Measurements from ENCODE around the gene MAP3K6.
"Not testable (repeated sequence)": the region's sequence is repeated elsewhere in the genome, so short reads cannot be mapped to it uniquely, and the experiment has no call there.

The MAP3K6 gene

DNA sequence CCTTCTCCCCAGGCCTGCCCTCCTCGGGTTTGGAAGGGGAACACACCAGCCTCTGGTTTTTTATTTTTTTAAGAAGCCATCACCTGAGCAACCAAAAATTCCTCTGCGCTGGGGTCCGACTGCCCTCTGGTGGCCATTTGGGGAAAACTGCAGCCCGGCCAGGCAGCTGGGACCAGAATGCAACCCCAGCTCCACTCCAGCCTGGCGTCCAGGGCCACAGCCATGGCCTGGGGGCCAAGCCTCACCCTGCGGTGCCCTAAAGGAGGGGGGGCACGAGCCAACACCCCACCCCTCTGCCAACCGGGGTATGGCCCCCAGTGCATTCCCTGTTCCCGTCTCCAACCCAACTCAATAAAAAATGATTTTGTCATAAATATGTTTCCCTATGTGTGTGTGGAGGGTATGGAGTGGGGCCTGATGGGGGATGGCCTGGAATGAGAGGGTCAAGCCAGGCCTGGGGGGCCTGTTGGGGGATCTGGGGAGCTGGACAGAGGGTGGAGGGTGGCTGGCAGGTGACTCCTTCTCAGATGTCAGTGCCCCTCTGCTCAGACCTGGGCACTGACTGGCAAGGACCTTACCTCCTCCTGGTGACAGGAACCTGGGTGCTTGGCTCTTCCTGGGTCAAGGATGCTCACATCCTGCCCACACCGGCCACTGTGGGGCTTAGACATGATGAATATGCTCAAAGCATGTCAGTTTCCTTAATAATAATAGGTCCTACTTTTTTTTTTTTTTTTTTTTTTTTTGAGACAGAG lies 28.9 kb upstream of the MAP3K6 start:
- peak; percentile 83 to 87 for DNase-seq

DNA sequence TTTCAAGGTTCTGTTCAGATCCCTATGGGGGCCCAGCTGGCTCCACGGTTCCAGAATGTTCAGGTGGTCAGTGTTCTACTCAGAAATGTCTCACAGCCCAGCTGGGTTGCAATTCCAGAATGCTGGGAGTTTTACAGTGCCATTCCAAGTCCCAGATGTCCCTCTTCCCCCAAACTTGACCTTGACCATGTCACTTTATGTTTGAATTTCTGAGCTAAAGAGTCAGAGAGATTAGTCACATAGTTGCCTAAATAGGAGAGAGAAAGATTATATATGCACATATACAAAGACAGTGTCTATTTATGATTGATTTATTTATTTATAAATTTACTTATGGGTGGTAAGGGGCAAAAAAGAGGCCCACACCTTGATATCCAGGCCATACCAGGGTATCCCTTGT lies 28.2 kb upstream of the MAP3K6 start:
- no peak for DNase-seq

DNA sequence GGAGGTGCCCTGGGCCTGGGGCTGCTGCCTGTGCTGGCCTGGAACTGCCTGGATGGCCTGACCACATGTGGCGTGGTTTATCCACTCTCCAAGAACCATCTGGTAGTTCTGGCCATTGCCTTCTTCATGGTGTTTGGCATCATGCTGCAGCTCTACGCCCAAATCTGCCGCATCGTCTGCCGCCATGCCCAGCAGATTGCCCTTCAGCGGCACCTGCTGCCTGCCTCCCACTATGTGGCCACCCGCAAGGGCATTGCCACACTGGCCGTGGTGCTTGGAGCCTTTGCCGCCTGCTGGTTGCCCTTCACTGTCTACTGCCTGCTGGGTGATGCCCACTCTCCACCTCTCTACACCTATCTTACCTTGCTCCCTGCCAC lies 27.5 kb upstream of the MAP3K6 start:
- no peak for DNase-seq

DNA sequence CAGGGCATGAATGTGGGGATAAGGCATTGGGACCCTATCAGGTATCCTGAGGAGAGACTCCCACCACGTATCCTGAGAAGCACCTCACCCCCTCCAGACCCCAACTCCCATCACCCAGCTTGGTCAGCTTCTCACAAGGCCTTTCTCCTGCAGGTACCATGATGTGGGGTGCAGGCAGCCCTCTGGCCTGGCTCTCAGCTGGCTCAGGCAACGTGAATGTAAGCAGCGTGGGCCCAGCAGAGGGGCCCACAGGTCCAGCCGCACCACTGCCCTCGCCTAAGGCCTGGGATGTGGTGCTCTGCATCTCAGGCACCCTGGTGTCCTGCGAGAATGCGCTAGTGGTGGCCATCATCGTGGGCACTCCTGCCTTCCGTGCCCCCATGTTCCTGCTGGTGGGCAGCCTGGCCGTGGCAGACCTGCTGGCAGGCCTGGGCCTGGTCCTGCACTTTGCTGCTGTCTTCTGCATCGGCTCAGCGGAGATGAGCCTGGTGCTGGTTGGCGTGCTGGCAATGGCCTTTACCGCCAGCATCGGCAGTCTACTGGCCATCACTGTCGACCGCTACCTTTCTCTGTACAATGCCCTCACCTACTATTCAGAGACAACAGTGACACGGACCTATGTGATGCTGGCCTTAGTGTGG lies 27.0 kb upstream of the MAP3K6 start:
- DNase-seq: no peak

DNA sequence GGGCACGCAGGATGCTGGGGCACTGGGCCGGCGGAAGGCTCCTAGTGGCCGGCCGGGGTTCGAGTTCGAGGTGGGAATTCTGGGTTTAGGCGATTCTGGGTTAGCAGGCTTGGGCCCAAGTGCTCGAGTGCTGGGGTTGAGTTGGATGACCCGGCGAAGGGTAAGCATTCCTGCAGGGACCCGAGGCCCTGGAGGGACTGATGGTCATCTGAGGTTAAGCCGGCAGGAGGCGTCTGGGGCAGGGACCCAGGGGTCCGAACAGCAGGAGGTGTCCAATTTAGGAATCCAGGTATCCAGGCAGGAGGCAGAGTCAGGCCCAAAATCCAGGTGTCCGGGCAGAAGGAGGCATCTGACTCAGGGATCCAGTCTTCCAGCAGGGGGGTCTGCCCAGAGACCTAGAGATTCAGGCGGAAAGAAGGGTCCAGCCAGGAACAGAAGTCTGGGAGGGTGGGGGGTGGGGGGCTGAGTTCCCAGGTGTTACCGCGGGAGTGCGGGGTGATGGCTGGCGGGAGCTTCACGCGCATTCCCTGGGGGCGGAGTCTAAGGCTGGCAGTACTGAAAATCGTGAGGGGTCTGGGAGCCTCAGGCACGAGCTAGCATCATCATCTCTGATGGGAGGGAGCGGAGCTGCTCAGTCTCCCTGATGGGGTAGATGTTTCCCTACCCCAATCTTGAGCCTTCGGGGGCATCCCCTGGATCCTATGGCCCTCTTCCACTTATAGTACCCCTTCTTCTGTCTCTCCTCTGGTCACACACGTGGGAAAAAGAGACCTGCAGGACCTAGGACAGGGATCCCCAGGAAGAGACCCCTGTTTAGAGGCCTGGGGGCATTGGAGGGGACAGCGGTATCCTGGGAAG lies 26.2 kb upstream of the MAP3K6 start:
- no peak for DNase-seq

DNA sequence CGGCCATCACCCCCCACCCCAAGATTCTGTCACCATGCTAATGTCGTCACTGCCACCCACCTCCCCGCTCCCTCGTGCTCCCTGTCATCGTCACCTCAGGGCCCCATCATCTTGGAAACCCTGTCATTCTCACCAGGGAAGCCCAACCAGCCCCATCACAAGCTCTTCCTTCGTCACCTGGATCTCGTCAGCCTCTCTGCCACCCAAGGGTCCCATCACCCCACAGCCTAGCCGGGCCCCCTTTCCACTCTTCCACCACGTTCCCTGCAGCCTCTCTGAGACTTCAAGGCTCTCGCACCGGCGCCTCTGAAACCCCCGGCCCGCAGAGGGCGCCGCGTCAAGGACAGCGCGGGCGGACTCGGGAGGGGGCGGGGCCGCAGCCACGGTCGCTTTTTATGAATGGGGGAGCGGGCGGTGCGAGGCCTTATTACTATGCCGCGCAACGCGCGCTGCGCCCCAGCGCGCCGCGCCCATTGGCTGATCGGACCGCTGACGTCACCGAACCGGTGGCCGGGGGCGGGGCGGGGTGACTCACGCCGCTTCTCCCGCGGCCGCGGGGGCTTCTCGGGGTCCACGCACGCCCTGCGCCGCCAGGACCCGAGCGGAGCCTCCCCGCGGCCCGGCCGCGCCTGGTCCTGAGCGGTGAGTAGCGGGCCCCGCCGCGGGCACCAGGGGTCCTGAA lies 25.5 kb upstream of the MAP3K6 start, which contains the start of gene GPR3:
Gene GPR3, plus strand, starts transcription at position 527 of the 682 bp plus-strand sequence. CDS start 1,177 bp downstream, outside the sequence.
- DNase-seq: peak; percentile 94

DNA sequence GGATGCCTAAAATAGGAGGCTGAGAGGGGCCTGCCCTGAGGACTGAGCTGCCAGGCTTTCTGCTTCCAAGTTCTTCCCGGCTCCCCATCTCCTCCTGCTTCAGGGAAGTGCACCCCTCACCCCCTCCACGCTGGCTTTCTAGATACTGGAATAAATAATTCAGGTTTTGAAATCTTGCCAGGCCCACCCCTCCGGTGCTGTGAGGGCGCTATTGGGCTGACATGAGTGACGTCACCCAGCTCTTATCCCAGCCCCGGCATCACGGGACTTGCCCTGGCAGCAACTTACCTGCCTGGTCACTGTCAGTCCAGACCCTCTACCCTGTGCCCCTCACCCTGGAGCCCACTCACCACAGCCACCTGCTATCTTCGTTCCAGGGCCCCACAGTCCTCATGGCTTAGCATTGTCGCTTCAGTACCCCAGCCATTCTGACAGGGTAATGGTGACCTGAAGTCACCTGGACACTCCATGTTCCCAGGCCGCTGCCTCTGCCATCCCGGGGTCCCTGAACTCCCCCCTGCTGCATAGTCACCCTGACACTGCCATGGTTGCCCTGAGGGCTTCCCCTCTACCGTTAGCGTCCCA lies 24.8 kb upstream of the MAP3K6 start:
- DNase-seq: peak; percentile 46 to 53

DNA sequence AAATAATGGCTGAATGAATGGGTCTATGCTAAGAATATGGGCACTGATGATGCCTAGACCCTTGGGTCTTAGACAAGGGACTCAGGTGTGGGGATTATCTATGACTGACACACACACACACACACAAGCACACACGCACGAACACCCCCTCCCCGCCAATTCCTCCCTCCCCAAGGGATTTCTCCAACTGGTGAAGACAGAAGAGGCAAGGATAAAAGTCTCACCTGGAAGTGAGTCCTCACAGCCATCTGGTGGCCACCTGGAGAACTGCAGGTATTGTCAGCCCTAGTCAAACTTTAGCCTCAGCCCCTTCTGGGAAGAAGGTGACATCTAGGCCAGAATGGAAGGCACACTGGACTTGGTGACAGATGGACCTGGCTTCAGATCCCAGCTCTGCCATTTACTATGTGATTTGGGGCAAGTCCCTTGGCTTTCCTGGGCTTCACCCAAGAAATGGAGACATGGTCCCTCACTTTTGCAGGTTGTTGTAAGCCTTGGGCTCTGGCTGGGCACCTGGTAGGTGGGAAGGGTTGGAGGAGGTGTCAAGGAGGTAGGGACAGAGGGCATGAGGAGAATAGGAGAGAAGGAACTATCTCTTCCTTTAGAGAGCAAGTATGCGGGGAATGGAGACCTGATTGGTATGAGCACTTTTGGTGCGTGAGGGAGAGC lies 21.7 kb upstream of the MAP3K6 start:
- peak; percentile 67 to 77 for DNase-seq

DNA sequence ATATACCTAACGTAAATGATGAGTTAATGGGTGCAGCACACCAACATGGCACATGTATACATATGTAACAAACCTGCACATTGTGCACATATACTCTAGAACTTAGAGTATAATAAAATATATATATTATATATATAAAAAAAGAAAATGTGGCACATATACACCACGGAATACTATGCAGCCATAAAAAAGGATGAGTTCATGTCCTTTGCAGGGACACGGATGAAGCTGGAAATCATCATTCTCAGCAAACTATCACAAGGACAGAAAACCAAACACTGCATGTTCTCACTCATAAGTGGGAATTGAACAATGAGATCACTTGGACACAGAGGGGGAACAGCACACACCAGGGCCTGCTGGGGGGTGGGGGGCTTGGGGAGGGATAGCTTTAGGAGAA lies 18.0 kb upstream of the MAP3K6 start:
- not testable (repeated sequence) for DNase-seq

DNA sequence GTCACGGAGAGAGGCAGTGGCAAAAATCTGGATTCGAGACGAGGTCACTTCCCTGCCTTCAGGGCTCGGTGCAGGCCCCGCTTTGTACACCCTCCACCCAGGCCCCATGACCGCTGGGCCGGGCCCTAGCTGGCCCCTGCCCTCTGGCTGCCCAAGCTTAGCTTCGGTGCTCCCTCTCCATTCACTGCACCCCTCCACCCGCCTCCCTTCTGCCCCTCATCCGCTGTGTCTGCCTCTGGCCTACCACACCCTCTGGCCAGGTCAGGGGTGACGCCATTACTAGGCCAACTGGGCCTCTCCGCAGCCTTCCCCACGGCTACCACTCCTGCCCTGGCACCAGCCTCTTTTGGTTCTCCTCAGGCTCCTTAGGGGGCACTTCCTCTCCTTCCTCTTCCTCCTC lies 16.9 kb upstream of the MAP3K6 start:
- DNase-seq: no peak

DNA sequence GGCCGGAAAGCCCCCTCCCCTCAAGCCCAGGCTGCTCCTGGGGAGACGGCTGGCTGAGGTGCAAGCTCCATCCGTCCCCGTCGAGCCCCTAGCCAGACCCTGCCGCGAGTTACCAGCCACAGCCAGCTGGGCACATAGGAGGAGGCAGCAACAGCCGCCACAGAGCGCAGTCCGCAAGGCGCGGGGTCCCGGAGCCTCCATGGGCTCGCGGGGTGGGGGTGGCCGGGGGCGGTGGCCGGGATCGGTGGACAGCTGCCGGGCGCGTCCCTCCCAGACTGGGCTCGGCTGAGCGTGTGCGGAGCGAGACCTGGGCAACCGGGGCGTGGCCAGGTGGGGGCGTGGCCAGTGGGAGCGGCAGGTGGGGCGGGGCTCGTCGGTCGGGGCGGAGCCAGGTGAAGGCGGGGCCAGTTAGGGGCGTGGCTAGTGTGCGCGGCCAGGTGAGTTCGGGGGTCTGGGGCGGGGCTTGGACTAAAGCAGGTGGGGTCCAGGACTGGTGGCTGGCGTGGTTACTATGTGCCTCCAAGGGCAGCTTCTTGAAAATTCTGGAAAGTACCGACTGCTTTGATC lies 16.4 kb upstream of the MAP3K6 start, which contains the start of gene CD164L2:
Gene CD164L2, minus strand, starts transcription at position 295 of the 567 bp plus-strand sequence. Its CDS starts 94 bp downstream, at position 201.
- peak; percentile 25 to 43 for DNase-seq

DNA sequence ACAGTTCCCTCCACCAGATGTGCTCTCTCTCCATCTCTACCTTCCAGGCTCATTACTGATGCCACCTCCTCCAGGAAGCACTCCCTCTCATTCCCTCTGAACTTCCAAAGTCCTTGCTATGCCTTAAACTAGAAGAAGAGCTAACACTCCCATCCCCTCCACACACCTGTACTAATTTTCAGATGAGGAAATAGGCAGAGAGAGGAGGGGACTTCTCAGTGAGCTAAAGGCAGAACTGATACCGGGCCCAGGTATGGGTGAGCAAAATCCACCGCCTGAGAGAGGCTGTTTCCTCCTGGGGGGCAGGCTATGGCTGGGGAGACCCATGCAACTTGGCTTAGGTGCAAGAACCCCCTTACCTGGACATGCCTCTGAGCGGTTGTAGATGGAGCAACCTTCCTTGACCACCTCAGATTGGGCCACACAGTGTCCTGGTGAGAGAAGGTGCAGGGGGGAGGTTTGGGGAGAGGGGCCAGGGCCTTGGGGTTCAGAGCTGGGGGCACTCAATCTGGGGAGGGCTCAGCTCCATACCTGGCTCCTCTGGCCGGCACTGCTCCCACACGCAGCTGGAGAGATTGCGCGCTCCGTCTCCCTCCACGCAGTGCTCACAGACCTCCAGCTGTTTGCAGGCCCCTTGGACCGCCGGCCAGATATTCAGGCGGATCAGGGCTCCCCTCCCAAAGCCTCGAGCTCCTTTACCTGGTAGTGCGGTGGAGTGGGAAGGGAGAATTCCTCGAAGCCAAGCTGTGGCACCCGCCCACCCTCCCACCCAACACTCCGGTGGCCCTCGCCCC lies 15.4 kb upstream of the MAP3K6 start:
- no peak for DNase-seq

DNA sequence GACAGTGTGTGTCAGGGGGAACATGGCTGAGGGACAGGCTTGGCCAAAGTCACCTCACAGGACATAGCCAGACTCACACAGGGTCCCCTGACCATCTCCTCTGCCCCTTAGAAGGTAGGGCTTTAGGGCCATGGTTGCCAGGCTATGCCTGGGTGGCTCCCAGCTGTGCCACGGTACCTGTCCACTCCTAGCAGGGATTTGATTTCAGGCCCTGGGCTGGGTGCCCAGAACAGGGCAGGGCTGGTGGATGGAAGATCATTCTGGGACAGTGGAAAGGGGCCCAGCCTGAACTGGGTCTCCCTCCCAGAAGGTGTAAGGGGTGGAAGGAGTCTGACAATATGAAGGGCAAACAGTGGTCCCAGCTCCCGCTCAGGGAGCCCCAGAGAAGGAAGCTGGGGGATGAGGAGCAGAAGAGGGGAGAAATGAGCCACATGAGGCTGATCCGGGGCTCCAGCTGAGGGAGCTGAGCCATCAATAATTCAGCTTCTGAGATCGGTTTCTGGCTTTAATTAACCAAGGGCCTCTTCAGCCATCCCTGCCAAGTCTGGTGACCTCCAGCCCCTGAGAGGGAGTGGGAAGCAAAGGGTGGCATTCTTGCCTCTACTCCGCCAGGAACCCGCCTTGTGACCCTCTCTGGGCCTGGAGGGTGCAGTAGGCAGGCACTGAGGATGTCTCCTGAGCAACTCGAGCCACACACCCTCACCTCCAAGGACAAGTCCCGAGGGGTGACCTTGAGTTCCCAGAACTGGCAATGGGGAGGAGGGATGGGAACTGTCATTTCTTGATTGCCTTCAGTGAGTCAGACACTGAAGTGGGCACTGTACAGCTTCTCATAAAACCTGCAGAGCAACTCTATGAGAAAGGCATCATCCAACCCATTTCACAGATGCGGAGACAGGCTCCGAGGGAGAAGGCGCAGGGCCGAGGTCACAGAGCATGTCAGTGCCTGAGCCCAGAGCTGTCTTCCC lies 14.3 kb upstream of the MAP3K6 start:
- no peak for DNase-seq

DNA sequence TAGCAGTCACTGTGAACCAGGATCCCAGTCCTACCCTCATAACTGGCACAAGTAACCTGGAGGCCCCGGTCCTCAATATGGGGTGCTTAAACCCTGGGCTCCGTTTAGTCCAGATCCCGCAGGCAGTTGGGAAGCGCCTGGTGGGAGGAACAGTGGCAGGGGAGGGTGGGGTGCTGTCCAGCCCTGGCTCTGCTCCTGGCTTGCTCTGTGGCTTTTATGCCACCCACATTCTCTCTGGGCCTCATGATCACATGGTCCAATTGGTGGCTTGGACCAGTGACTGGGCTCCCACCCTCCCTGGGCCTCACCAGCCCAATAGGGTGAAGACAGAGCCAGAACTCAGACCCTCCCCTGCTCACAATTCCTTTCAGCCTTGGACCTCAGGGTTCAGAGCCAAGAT lies 13.5 kb upstream of the MAP3K6 start:
- DNase-seq: no peak

DNA sequence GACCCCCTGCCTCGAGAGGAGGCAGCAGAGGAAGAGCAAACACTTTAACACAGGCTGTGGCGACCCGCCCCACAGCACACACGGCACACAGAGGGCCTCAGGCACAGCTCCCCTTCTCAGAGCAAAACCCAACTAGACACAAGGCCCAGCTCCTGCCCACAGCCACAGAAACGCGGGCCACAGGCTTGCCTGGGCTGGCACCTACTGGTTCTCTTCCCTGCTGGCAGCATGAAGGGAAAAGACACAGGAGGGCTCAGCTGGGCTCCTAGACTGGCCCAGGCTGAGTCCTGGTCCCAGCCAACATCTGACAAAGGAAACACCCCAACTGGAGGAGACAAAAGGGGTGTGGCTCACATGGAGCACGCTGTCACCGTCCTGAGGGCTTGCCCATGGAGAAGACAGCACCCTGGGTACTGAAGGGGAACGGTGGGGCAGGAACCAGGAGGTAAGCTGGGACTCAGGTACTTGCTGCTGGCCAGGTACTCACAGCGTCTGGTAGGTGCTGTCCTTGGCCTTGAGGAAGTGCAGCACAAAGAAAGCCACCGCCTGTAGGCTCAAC lies 12.9 kb upstream of the MAP3K6 start:
- no peak for DNase-seq

DNA sequence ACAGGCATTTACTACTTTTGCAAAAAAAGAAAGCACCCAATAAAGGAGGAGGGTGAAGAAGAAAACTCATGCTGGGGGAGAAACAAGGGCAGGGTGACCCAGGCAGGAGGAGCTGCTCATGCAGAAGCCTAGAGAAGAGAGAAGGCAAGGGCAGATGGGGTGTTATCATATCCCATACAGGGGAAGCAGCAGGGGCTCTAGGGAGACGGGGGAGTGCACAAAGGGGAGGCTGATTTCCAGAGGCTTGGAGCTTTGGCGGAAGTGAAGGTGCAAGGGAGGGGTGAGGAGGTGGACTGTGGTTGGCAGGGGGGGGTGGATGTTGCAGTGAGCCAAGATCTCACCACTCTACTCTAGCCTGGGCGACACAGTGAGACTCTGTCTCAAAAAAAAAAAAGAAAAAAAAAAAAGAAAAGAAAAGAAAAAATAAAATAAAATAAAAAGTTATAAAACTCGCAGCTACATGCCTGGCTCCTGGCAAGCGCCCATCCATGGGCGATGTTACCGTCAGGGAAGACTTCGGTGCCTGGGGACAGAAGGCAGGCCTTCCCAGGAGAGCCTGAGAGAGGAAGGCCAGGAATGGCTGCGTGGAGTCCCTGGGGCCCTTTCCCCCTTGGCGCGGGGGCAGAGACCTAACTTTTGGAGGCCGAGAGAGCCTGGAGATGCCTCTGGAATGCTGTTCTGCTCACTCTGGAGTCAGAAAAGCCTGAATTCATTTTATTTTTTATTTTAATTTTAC lies 11.2 kb upstream of the MAP3K6 start:
- no peak for DNase-seq

DNA sequence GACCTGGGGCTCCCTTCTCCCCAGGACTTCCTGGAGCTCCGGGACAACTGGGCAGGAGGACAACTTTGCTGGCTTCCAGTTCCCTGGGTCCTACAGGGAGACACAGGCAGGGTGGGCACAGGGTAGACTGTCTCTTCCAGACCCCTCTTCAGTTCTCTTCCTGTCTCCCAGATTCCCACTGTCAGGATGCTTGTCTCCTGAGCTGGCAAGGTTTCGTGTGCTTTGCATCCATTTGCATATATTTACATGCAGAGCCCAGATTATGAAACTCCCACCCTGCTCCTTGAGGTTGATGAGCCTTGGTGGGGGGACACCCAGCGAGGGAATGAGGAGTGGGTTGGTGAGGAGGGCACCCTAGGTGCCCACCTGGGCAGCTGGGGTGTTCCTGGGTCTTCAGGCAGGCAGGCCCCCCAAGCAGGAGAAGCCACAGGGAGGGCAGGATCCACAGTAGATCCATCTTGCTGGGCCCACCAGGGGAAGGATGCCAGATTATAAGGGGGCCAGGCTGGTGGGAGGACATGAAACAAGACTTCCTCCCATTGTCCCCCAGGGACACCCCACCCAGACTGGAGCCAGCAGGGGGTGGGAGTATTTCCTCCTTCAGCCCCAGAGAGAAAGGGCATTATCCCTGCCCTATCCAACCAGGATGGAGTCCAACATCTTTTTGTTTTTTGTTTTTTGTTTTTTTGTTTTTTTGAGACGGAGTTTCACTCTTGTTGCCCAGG lies 7.8 kb upstream of the MAP3K6 start, which contains the start of gene FCN3:
Gene FCN3, minus strand, starts transcription at position 463 of the 725 bp plus-strand sequence. Its CDS starts 6 bp downstream, at position 457.
- DNase-seq: no peak
